ENCODE results near the gene CFAP73.
"Not testable (repeated sequence)": the region's sequence is repeated elsewhere in the genome, so short reads cannot be mapped to it uniquely, and the experiment has no call there.

Gene CFAP73

GRCh38 chr12:113149361-113150150 is at the start of gene CFAP73:
TSS of gene CFAP73 (plus strand) at chr12:113149724. CDS start at chr12:113149858, 134 bp downstream.
- DNase-seq, result peak; percentile 61

- no peak for DNase-seq
These were observed 49.8 kb upstream of the CFAP73 start for GRCh38 chr12:113099764-113100163.

GRCh38 chr12:113101751-113102150 is 47.8 kb upstream of the CFAP73 start:
- DNase-seq, result no peak

GRCh38 chr12:113102811-113103210 is 46.7 kb upstream of the CFAP73 start:
- no peak for DNase-seq

- DNase-seq, result peak; percentile 34
These were observed 45.6 kb upstream of the CFAP73 start for GRCh38 chr12:113103756-113104450.

GRCh38 chr12:113104953-113105510 is 44.5 kb upstream of the CFAP73 start:
- no peak for DNase-seq

GRCh38 chr12:113105606-113106271 is 43.8 kb upstream of the CFAP73 start:
- DNase-seq, result no peak

GRCh38 chr12:113106361-113106760 is 43.2 kb upstream of the CFAP73 start:
- DNase-seq, result no peak

GRCh38 chr12:113108308-113108707 is 41.2 kb upstream of the CFAP73 start:
- no peak for DNase-seq

GRCh38 chr12:113109360-113109759 is 40.2 kb upstream of the CFAP73 start:
- DNase-seq, result no peak

GRCh38 chr12:113109872-113110599 is 39.5 kb upstream of the CFAP73 start:
- DNase-seq, result no peak

GRCh38 chr12:113111247-113111646 is 38.3 kb upstream of the CFAP73 start:
- no peak for DNase-seq

- DNase-seq, result no peak
These were observed 37.3 kb upstream of the CFAP73 start for GRCh38 chr12:113112043-113112899.

GRCh38 chr12:113113397-113113796 is 36.1 kb upstream of the CFAP73 start:
- DNase-seq, result no peak

GRCh38 chr12:113114447-113115178 is 34.9 kb upstream of the CFAP73 start:
- no peak for DNase-seq

GRCh38 chr12:113115455-113116126 is 33.9 kb upstream of the CFAP73 start:
- no peak for DNase-seq

GRCh38 chr12:113116875-113117274 is 32.6 kb upstream of the CFAP73 start:
- no peak for DNase-seq

GRCh38 chr12:113117684-113118083 is 31.8 kb upstream of the CFAP73 start:
- not testable (repeated sequence) for DNase-seq

GRCh38 chr12:113118142-113118541 is 31.4 kb upstream of the CFAP73 start:
- no peak for DNase-seq

- no peak for DNase-seq
These were observed 29.4 kb upstream of the CFAP73 start for GRCh38 chr12:113119980-113120669.
